Mesendoderm (in vitro differentiated cells): ENCODE measurements around the gene SERPINB1.

ENCODE experiments used
- DNase-seq: peaks from one replicate; pipeline ENCODE4 v3.0.0; 2013
- H2AK5ac ChIP-seq: 2 replicates; pipeline ENCODE4 v1.6.1; 2013; ENCODE audit warnings: low read length, inconsistent platforms
- H2BK120ac ChIP-seq: 2 replicates; pipeline ENCODE4 v1.6.1; 2013; ENCODE audit warnings: low read depth, mild to moderate bottlenecking, low read length, moderate library complexity, mixed read lengths
- H2BK15ac ChIP-seq: replicated peaks from 2 replicates; pipeline ENCODE4 v1.6.1; 2013; ENCODE audit warnings: low read depth, mild to moderate bottlenecking, moderate library complexity
- H2BK5ac ChIP-seq: 2 replicates; pipeline ENCODE4 v1.6.1; 2013; ENCODE audit warnings: low read length, inconsistent platforms
- H3K18ac ChIP-seq: 2 replicates; pipeline ENCODE4 v1.6.1; 2013; ENCODE audit warnings: mild to moderate bottlenecking, low read length, mixed read lengths
- H3K23ac ChIP-seq: one replicate; pipeline ENCODE4 v1.6.1; 2013; ENCODE audit warnings: low read length
- H3K27ac ChIP-seq: 2 replicates; pipeline ENCODE4 v1.5.1; 2013; ENCODE audit warnings: low read depth, mild to moderate bottlenecking, inconsistent platforms, low read length, moderate library complexity
- H3K27me3 ChIP-seq: 2 replicates; pipeline ENCODE4 v1.6.1; 2013; ENCODE audit warnings: low read length, control low read depth, mild to moderate bottlenecking, inconsistent platforms; ENCODE audit not compliant: insufficient read depth, poor library complexity
- H3K36me3 ChIP-seq: 2 replicates; pipeline ENCODE4 v1.6.1; 2013; ENCODE audit warnings: low read length, inconsistent platforms; ENCODE audit not compliant: control insufficient read depth, insufficient read depth
- H3K4ac ChIP-seq: one replicate; pipeline ENCODE4 v1.6.1; 2013; ENCODE audit warnings: low read depth, mild to moderate bottlenecking, low read length, moderate library complexity
- H3K4me1 ChIP-seq: 2 replicates; pipeline ENCODE4 v1.6.1; 2013; ENCODE audit warnings: low read depth, low read length, inconsistent platforms; ENCODE audit not compliant: control insufficient read depth
- H3K4me2 ChIP-seq: 2 replicates; pipeline ENCODE4 v1.6.1; 2013; ENCODE audit warnings: low read length
- H3K4me3 ChIP-seq: 2 replicates; pipeline ENCODE4 v1.5.1; 2013; ENCODE audit warnings: mild to moderate bottlenecking, low read length
- H3K56ac ChIP-seq: one replicate; pipeline ENCODE4 v1.6.1; 2013; ENCODE audit warnings: low read length
- H3K79me1 ChIP-seq: 2 replicates; pipeline ENCODE4 v1.6.1; 2013; ENCODE audit warnings: low read length, inconsistent platforms
- H3K79me2 ChIP-seq: 2 replicates; pipeline ENCODE4 v1.6.1; 2013; ENCODE audit warnings: mild to moderate bottlenecking, low read length; ENCODE audit not compliant: control insufficient read depth, insufficient read depth
- H3K9ac ChIP-seq: 2 replicates; pipeline ENCODE4 v1.6.1; 2013; ENCODE audit warnings: low read length, inconsistent platforms
- H4K5ac ChIP-seq: one replicate; pipeline ENCODE4 v1.6.1; 2013; ENCODE audit warnings: low read length
- H4K8ac ChIP-seq: one replicate; pipeline ENCODE4 v1.6.1; 2013; ENCODE audit warnings: low read depth, mild to moderate bottlenecking, control low read depth, low read length, moderate library complexity
- WGBS: extraction: QIAGEN DNeasy Blood & Tissue Kit; methylation state at CpG from one replicate; pipeline ENCODE4 v1.1.7; 2013; ENCODE audit warnings: low lambda C conversion rate, missing lambda C conversion rate; ENCODE audit not compliant: insufficient coverage; ENCODE audit errors: extremely low coverage; 5-methylcytosine and 5-hydroxymethylcytosine counted together

SERPINB1 gene

DNA sequence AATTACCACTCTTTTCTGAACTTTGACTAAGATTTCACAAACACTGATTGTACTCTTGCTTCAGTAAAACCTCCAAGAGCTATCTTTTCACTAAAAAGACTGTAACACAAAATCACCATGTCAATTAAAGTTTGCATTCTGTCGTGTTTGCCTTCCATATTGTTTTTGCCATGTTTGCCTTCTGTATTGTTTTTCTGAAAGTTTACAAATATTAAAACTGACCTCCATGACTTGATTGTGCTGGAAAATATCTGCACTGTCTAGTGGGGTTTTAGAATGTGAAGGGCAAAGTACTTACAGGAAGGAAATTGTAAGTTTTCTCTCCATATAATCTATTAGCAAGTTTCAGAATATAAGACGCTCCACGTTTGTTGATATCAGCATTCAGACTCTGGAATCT, 3.4 kb downstream of the SERPINB1 start:
- H4K5ac ChIP-seq = no peak overlapping the region
- H2BK5ac ChIP-seq = no peak overlapping the region
- no peak overlapping the region for H3K9ac ChIP-seq
- H2BK15ac ChIP-seq = no peak overlapping the region
- H3K4me3 ChIP-seq = no peak overlapping the region
- H2BK120ac ChIP-seq = no peak overlapping the region
- no CpG with 5 or more reads among the region's 3 CpGs for WGBS
- no peak overlapping the region for H3K4ac ChIP-seq
- DNase-seq = no peak
- no peak overlapping the region for H3K18ac ChIP-seq
- H3K79me1 ChIP-seq = peaks cover 3% of the 10 kb centered on the region
- H3K27me3 ChIP-seq = no peaks in the 10 kb centered on the region
- H3K23ac ChIP-seq = no peak overlapping the region
- no peak overlapping the region for H2AK5ac ChIP-seq
- no peak overlapping the region for H3K27ac ChIP-seq
- H4K8ac ChIP-seq = no peak overlapping the region
- H3K56ac ChIP-seq = no peak overlapping the region
- H3K4me1 ChIP-seq = no peaks in the 10 kb centered on the region
- peaks cover 1% of the 10 kb centered on the region for H3K36me3 ChIP-seq
- H3K4me2 ChIP-seq = no peak overlapping the region
- H3K79me2 ChIP-seq = no peaks in the 10 kb centered on the region

DNA sequence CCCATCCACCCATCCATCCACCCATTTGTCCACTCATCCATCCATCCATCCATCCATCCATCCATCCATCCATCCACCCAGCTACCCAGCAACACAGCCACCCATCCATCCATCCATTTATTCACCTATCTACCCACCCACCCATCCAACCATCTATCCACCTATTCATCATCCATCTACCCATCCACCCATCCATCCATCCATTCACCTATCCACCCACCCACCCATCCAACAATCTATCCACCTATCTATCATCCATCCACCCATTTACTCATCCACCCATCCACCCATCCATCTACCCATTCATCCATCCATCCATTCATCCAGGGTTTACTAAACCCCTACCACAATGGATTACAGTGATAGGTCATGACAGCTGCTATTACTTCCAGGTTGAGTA, 7.4 kb downstream of the SERPINB1 start:
- no peaks in the 10 kb centered on the region for H3K4me1 ChIP-seq
- no peak overlapping the region for H3K9ac ChIP-seq
- H3K36me3 ChIP-seq = peaks cover 1% of the 10 kb centered on the region
- no peaks in the 10 kb centered on the region for H3K79me2 ChIP-seq
- H3K27me3 ChIP-seq = no peaks in the 10 kb centered on the region
- H4K8ac ChIP-seq = no peak overlapping the region
- H2AK5ac ChIP-seq = no peak overlapping the region
- H2BK15ac ChIP-seq = no peak overlapping the region
- no peak overlapping the region for H3K18ac ChIP-seq
- no peak overlapping the region for H2BK5ac ChIP-seq
- DNase-seq = no peak
- no peak overlapping the region for H3K4me2 ChIP-seq
- H3K4ac ChIP-seq = no peak overlapping the region
- no peak overlapping the region for H4K5ac ChIP-seq
- no peak overlapping the region for H2BK120ac ChIP-seq
- no peak overlapping the region for H3K23ac ChIP-seq
- H3K79me1 ChIP-seq = no peaks in the 10 kb centered on the region
- no peak overlapping the region for H3K4me3 ChIP-seq
- H3K56ac ChIP-seq = no peak overlapping the region
- H3K27ac ChIP-seq = no peak overlapping the region

DNA sequence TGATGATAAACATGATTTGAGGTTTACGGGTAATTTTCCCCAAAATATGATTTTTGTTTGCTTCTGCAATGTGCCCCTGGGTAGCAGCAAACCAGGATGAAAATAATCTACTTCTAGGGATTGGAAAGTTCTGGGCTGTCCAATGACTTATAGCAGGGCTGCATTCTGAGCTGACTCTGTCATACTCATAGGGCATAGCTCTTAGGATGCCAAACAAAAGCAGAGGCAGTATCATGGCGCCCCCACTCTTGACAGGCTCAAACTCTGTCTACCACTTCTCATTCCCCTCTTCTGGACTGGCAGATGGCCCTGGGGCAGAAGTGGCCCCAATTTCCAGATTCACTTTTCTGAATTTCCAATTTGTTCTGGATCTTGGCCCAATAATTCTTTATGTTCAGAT, 10.3 kb downstream of the SERPINB1 start:
- H3K4ac ChIP-seq = no peak overlapping the region
- H3K36me3 ChIP-seq = no peaks in the 10 kb centered on the region
- no peak overlapping the region for H2AK5ac ChIP-seq
- H4K5ac ChIP-seq = no peak overlapping the region
- H3K4me1 ChIP-seq = no peaks in the 10 kb centered on the region
- WGBS = no CpG with 5 or more reads among the region's 2 CpGs
- H3K27ac ChIP-seq = no peak overlapping the region
- no peak overlapping the region for H2BK5ac ChIP-seq
- H3K4me2 ChIP-seq = no peak overlapping the region
- no peaks in the 10 kb centered on the region for H3K79me1 ChIP-seq
- H3K9ac ChIP-seq = no peak overlapping the region
- H3K56ac ChIP-seq = no peak overlapping the region
- H2BK120ac ChIP-seq = no peak overlapping the region
- H3K27me3 ChIP-seq = no peaks in the 10 kb centered on the region
- DNase-seq = no peak
- H3K4me3 ChIP-seq = no peak overlapping the region
- no peaks in the 10 kb centered on the region for H3K79me2 ChIP-seq
- H3K23ac ChIP-seq = no peak overlapping the region
- no peak overlapping the region for H2BK15ac ChIP-seq
- H4K8ac ChIP-seq = no peak overlapping the region
- H3K18ac ChIP-seq = no peak overlapping the region

DNA sequence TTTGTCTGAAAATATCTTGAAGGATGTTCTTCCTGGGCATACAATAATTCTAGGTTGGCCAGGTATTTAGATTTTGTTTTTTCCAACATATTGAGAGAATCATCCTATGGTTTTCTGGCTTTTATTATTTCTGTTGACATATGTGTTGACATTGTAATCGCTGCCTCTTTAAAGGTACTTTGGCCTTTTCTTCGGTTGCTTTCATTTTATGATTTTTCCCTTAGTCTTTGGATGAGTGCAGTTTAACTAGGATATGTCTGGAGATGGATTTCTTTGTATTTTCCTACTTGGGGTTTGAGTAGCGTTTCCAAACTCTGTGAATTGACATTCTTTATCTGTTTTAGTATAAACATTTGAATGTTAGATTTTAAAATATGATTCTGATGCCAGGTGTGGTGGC, 11.5 kb downstream of the SERPINB1 start:
- Histone ChIP-seq H2BK15ac (no peak overlapping the region), H2AK5ac (no peak overlapping the region), H3K79me1 (no peaks in the 10 kb centered on the region), H3K18ac (no peak overlapping the region), H3K27ac (no peak overlapping the region), H3K9ac (no peak overlapping the region), H4K8ac (no peak overlapping the region), H3K4ac (no peak overlapping the region), H4K5ac (no peak overlapping the region), H3K36me3 (no peaks in the 10 kb centered on the region), H3K4me3 (no peak overlapping the region), H3K4me1 (no peaks in the 10 kb centered on the region), H3K27me3 (no peaks in the 10 kb centered on the region), H3K79me2 (no peaks in the 10 kb centered on the region), H2BK5ac (no peak overlapping the region), H2BK120ac (no peak overlapping the region), H3K23ac (no peak overlapping the region), H3K4me2 (no peak overlapping the region), H3K56ac (no peak overlapping the region)
- no peak for DNase-seq
- no CpG with 5 or more reads among the region's 3 CpGs for WGBS

DNA sequence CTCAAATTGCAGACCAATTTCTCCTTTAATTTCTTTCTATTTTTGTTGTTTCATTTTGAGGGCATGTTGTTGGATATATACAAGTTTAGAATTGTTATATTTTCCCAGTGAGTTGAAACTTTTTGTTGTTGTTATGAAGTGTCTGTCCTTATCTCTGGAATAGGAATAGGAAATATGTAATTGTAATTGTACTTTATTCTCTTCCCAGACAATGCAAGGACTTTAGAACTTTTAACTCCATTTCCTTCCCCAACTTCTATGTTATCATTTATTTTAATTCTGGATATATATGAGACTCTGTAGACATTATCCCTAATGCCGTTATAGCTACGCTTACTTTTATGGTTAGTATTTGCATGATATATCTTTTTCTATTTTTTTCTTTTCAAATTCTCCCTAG, 12.4 kb downstream of the SERPINB1 start:
- Histone ChIP-seq H3K79me2 (no peaks in the 10 kb centered on the region), H2BK5ac (no peak overlapping the region), H2BK120ac (no peak overlapping the region), H3K4me3 (no peak overlapping the region), H3K23ac (no peak overlapping the region), H2AK5ac (no peak overlapping the region), H3K27ac (no peak overlapping the region), H3K4ac (no peak overlapping the region), H3K79me1 (no peaks in the 10 kb centered on the region), H3K56ac (no peak overlapping the region), H3K36me3 (no peaks in the 10 kb centered on the region), H3K27me3 (no peaks in the 10 kb centered on the region), H3K18ac (no peak overlapping the region), H3K4me1 (no peaks in the 10 kb centered on the region), H4K5ac (no peak overlapping the region), H3K9ac (no peak overlapping the region), H3K4me2 (no peak overlapping the region), H4K8ac (no peak overlapping the region), H2BK15ac (no peak overlapping the region)
- no peak for DNase-seq
- no CpG with 5 or more reads among the region's 2 CpGs for WGBS

DNA sequence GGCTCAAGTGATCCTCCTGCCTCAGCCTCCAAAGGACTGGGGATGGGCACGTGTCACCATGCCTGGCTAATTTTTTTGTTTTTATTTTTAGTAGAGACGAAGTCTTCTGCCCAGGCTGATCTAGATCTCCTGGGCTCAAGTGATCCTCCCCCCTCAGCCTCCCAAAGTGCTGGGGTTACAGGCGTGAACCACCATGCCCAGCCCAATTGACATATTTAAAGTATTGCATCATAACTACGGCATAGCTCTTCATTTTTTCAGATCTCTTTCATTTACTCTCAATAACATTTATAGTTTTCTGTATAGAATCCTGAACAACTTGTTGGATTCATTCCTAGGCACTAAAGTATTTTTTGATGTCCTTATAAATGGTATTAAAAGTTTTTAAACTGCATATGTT, 13.0 kb downstream of the SERPINB1 start:
- Histone ChIP-seq H3K4me1 (no peaks in the 10 kb centered on the region), H3K23ac (no peak overlapping the region), H3K4me3 (no peak overlapping the region), H4K8ac (no peak overlapping the region), H3K4me2 (no peak overlapping the region), H3K9ac (no peak overlapping the region), H2BK120ac (no peak overlapping the region), H3K79me2 (no peaks in the 10 kb centered on the region), H4K5ac (no peak overlapping the region), H3K36me3 (no peaks in the 10 kb centered on the region), H3K79me1 (no peaks in the 10 kb centered on the region), H2BK5ac (no peak overlapping the region), H2AK5ac (no peak overlapping the region), H3K27me3 (no peaks in the 10 kb centered on the region), H3K27ac (no peak overlapping the region), H2BK15ac (no peak overlapping the region), H3K4ac (no peak overlapping the region), H3K18ac (no peak overlapping the region), H3K56ac (no peak overlapping the region)
- no peak for DNase-seq
- WGBS = no CpG with 5 or more reads among the region's 4 CpGs
